Duodenal mucosa (tissue), 2 donors: ENCODE data around the gene MYO1F.

ENCODE experiments used
- H3K27ac ChIP-seq: one replicate; pipeline ENCODE4 v1.7.0; 2013; ENCODE audit warnings: low read depth, low read length
- H3K27me3 ChIP-seq, 2 donors: one replicate each; pipeline ENCODE4 v1.7.0; 2013; ENCODE audit warnings: low read length in 2 of 2, control low read depth in 1 of 2; ENCODE audit not compliant: insufficient read depth in 2 of 2, control insufficient read depth in 1 of 2
- H3K36me3 ChIP-seq, 2 donors: one replicate each; pipeline ENCODE4 v1.7.0; 2013; ENCODE audit warnings: low read length in 2 of 2, control low read depth in 1 of 2; ENCODE audit not compliant: insufficient read depth in 2 of 2, control insufficient read depth in 1 of 2
- H3K4me1 ChIP-seq, 2 donors: one replicate each; pipeline ENCODE4 v1.7.0; 2013; ENCODE audit warnings: low read length in 2 of 2, control low read depth in 1 of 2; ENCODE audit not compliant: insufficient read depth in 2 of 2, control insufficient read depth in 1 of 2
- H3K4me3 ChIP-seq, 2 donors: one replicate each; pipeline ENCODE4 v1.7.0; 2013; ENCODE audit warnings: low read length in 2 of 2, low read depth in 1 of 2
- H3K9ac ChIP-seq, 2 donors: one replicate each; pipeline ENCODE4 v1.7.0; 2013; ENCODE audit warnings: low read length in 2 of 2, low read depth in 1 of 2
- H3K9me3 ChIP-seq, 2 donors: one replicate each; pipeline ENCODE4 v1.7.0; 2013; ENCODE audit warnings: low read length in 2 of 2, control low read depth in 1 of 2; ENCODE audit not compliant: control insufficient read depth in 1 of 2

MYO1F gene

GRCh38 chr19:8612807-8613171 lies 35.5 kb upstream of the MYO1F start:
- H3K4me3 ChIP-seq, result no peak overlapping the region
- no peaks in the 10 kb centered on the region for H3K36me3 ChIP-seq
- peaks cover 7 to 16% of the 10 kb centered on the region in 2 donors for H3K4me1 ChIP-seq
- no peak overlapping the region for H3K27ac ChIP-seq
- H3K27me3 ChIP-seq, result peaks cover 17 to 19% of the 10 kb centered on the region in 2 donors
- no peaks in the 10 kb centered on the region for H3K9me3 ChIP-seq
- H3K9ac ChIP-seq, result no peak overlapping the region

- Histone ChIP-seq H3K27me3 (peaks cover 17 to 19% of the 10 kb centered on the region in 2 donors), H3K27ac (no peak overlapping the region), H3K4me3 (no peak overlapping the region), H3K36me3 (no peaks in the 10 kb centered on the region), H3K9ac (no peak overlapping the region), H3K9me3 (no peaks in the 10 kb centered on the region), H3K4me1 (peaks cover 7 to 16% of the 10 kb centered on the region in 2 donors)
Measured at GRCh38 chr19:8611877-8612806, 34.9 kb upstream of the MYO1F start.

GRCh38 chr19:8611391-8611876 lies 34.2 kb upstream of the MYO1F start:
- Histone ChIP-seq H3K27ac (no peak overlapping the region), H3K36me3 (no peaks in the 10 kb centered on the region), H3K4me3 (no peak overlapping the region), H3K9ac (no peak overlapping the region), H3K9me3 (no peaks in the 10 kb centered on the region), H3K27me3 (peaks cover 17 to 19% of the 10 kb centered on the region in 2 donors), H3K4me1 (peaks cover 7 to 16% of the 10 kb centered on the region in 2 donors)

GRCh38 chr19:8610936-8611300 lies 33.7 kb upstream of the MYO1F start:
- no peak overlapping the region for H3K4me3 ChIP-seq
- H3K4me1 ChIP-seq, result peaks cover 7 to 16% of the 10 kb centered on the region in 2 donors
- H3K9me3 ChIP-seq, result no peaks in the 10 kb centered on the region
- no peaks in the 10 kb centered on the region for H3K36me3 ChIP-seq
- no peak overlapping the region for H3K27ac ChIP-seq
- H3K9ac ChIP-seq, result no peak overlapping the region
- peaks cover 17 to 19% of the 10 kb centered on the region in 2 donors for H3K27me3 ChIP-seq

GRCh38 chr19:8610041-8610935 lies 33.0 kb upstream of the MYO1F start, which contains the start of gene ADAMTS10:
Gene ADAMTS10, minus strand, starts transcription at chr19:8610715. Its CDS starts 5,005 bp downstream, at chr19:8605710.
- peaks cover 17 to 19% of the 10 kb centered on the region in 2 donors for H3K27me3 ChIP-seq
- no peaks in the 10 kb centered on the region for H3K36me3 ChIP-seq
- H3K4me1 ChIP-seq, result peaks cover 7 to 16% of the 10 kb centered on the region in 2 donors
- H3K9ac ChIP-seq, result peak within 1 kb of the TSS; percentile 27 to 72
- no peak within 1 kb of the TSS for H3K27ac ChIP-seq
- peak within 1 kb of the TSS; percentile 57 to 86 for H3K4me3 ChIP-seq
- no peaks in the 10 kb centered on the region for H3K9me3 ChIP-seq

- Histone ChIP-seq H3K4me1 (peaks cover 7 to 16% of the 10 kb centered on the region in 2 donors), H3K4me3 (peak overlapping the region; percentile 57 to 86), H3K27me3 (peaks cover 17 to 19% of the 10 kb centered on the region in 2 donors), H3K9ac (peak overlapping the region; percentile 27 to 72), H3K36me3 (no peaks in the 10 kb centered on the region), H3K27ac (no peak overlapping the region), H3K9me3 (no peaks in the 10 kb centered on the region)
Measured at GRCh38 chr19:8609279-8610040, 32.2 kb upstream of the MYO1F start.

GRCh38 chr19:8608941-8609278 lies 31.7 kb upstream of the MYO1F start:
- no peaks in the 10 kb centered on the region for H3K9me3 ChIP-seq
- H3K27ac ChIP-seq, result no peak overlapping the region
- no peaks in the 10 kb centered on the region for H3K36me3 ChIP-seq
- H3K4me1 ChIP-seq, result peaks cover 7 to 16% of the 10 kb centered on the region in 2 donors
- H3K9ac ChIP-seq, result peak overlapping the region; percentile 18 to 27
- peaks cover 17 to 19% of the 10 kb centered on the region in 2 donors for H3K27me3 ChIP-seq
- H3K4me3 ChIP-seq, result peak overlapping the region; percentile 57 to 86

GRCh38 chr19:8607386-8607785 lies 30.1 kb upstream of the MYO1F start:
- Histone ChIP-seq H3K27me3 (peaks cover 17 to 19% of the 10 kb centered on the region in 2 donors), H3K4me3 (no peak overlapping the region), H3K4me1 (peaks cover 7 to 16% of the 10 kb centered on the region in 2 donors), H3K9me3 (no peaks in the 10 kb centered on the region), H3K27ac (no peak overlapping the region), H3K9ac (no peak overlapping the region), H3K36me3 (no peaks in the 10 kb centered on the region)

GRCh38 chr19:8605514-8605913 lies 28.3 kb upstream of the MYO1F start:
- Histone ChIP-seq H3K9me3 (no peaks in the 10 kb centered on the region), H3K4me3 (no peak overlapping the region), H3K27me3 (peaks cover 17 to 19% of the 10 kb centered on the region in 2 donors), H3K4me1 (peaks cover 7 to 16% of the 10 kb centered on the region in 2 donors), H3K9ac (no peak overlapping the region), H3K27ac (no peak overlapping the region), H3K36me3 (no peaks in the 10 kb centered on the region)
